Endothelial cell of umbilical vein (primary cell): ENCODE measurements around the gene SLC22A9. TPM values are rescaled to one million over a fixed set of nuclear protein-coding genes. Genes with fewer than 3 reads are reported as not detected.

Experiments used
- BruUV-seq: library from RNA; stranded (reverse); fragments of 400-500 nt; replicated peaks from 2 replicates; lab custom pipeline; 2021; lab: Mats Ljungman, UMichigan
- CTCF ChIA-PET: fragments of 300-600, 350-600 bp; sonication (Branson Sonifier 250); formaldehyde crosslinking; loops from one replicate; lab custom pipeline; 2021; ENCODE audit warnings: antibody characterized with exemption, inconsistent platforms; lab: Charles Lee
- POLR2A ChIA-PET: fragments of 300-600, 350-600 bp; sonication (Branson Sonifier 250); formaldehyde crosslinking; loops from one replicate; lab custom pipeline; 2021; ENCODE audit warnings: antibody characterized with exemption, inconsistent platforms; lab: Charles Lee
- DNase-seq: peaks from one replicate; pipeline ENCODE4 v3.0.0-alpha.2; 2011; ENCODE audit warnings: low read depth, low spot score
- FAIRE-seq: peaks from 2 replicates; lab custom pipeline; 2011; peaks lifted over from hg19 to GRCh38; lab: Jason Lieb, UNC
- H2AFZ ChIP-seq: 2 replicates; pipeline ENCODE4 v1.6.0; 2012; ENCODE audit warnings: low read depth, low read length, control low read depth, inconsistent platforms
- H3K27ac ChIP-seq: 2 replicates; pipeline ENCODE4 v1.5.1; 2011; ENCODE audit warnings: low read depth, mild to moderate bottlenecking, control low read depth, low read length, moderate library complexity; ENCODE audit not compliant: insufficient read depth
- H3K27me3 ChIP-seq, 2 experiments: 2 replicates each; pipeline versions ENCODE4 v1.6.0 to v1.6.1; 2011; ENCODE audit warnings: low read length in 2 of 2, mixed read lengths in 1 of 2; ENCODE audit not compliant: control insufficient read depth in 2 of 2, insufficient read depth in 2 of 2
- H3K36me3 ChIP-seq, 2 experiments: 2 replicates in 1 of 2; 3 replicates in 1 of 2; pipeline ENCODE4 v1.5.1; 2011; ENCODE audit warnings: low read length in 2 of 2, mild to moderate bottlenecking in 1 of 2, moderate library complexity in 1 of 2; ENCODE audit not compliant: control insufficient read depth in 2 of 2, insufficient read depth in 2 of 2; ENCODE audit errors: extremely low read depth in 1 of 2
- H3K4me1 ChIP-seq: 3 replicates; pipeline ENCODE4 v1.5.1; 2011; ENCODE audit warnings: mild to moderate bottlenecking, low read length; ENCODE audit not compliant: control insufficient read depth, insufficient read depth; ENCODE audit errors: extremely low read depth
- H3K4me2 ChIP-seq: 2 replicates; pipeline ENCODE4 v1.6.1; 2011; ENCODE audit warnings: low read length, control low read depth, mixed read lengths; ENCODE audit not compliant: insufficient read depth
- H3K4me3 ChIP-seq, 3 experiments: fragments of 200-600 bp in 1 of 3; sonication (generic), shearing (Covaris generic) in 1 of 3; replicated peaks in 1 of 3; 2 replicates each; pipeline ENCODE4 v1.5.1; 2011 to 2016; ENCODE audit warnings: control low read depth in 3 of 3, low read length in 3 of 3, mild to moderate bottlenecking in 2 of 3, inconsistent platforms in 1 of 3, low read depth in 1 of 3, moderate library complexity in 1 of 3; ENCODE audit not compliant: insufficient read depth in 1 of 3
- H3K79me2 ChIP-seq: 2 replicates; pipeline ENCODE4 v1.6.0; 2012; ENCODE audit warnings: low read length, inconsistent platforms; ENCODE audit not compliant: control insufficient read depth, insufficient read depth
- H3K9ac ChIP-seq: replicated peaks from 2 replicates; pipeline ENCODE3; 2011; ENCODE audit warnings: low read length, control low read depth; ENCODE audit not compliant: insufficient read depth; ENCODE audit errors: extremely low read depth
- H3K9me1 ChIP-seq: replicated peaks from 3 replicates; pipeline ENCODE4 v1.6.0; 2011; ENCODE audit warnings: mild to moderate bottlenecking, low read length; ENCODE audit not compliant: control insufficient read depth, insufficient read depth; ENCODE audit errors: extremely low read depth
- H3K9me3 ChIP-seq: replicated peaks from 2 replicates; pipeline ENCODE4 v1.5.1; 2012; ENCODE audit warnings: low read length, inconsistent platforms; ENCODE audit not compliant: control insufficient read depth, insufficient read depth
- H4K20me1 ChIP-seq: replicated peaks from 2 replicates; pipeline ENCODE3; 2011; ENCODE audit warnings: mild to moderate bottlenecking, low read length; ENCODE audit not compliant: control insufficient read depth, insufficient read depth; ENCODE audit errors: extremely low read depth
- CTCF ChIP-seq, 2 donors: IDR thresholded peaks; 1 replicate in 1 of 2; 2 replicates in 1 of 2; pipeline ENCODE4 v1.5.1; 2011; ENCODE audit warnings: low read length in 2 of 2, mild to moderate bottlenecking in 2 of 2, moderate library complexity in 2 of 2, control low read depth in 1 of 2, inconsistent platforms in 1 of 2, low read depth in 1 of 2; ENCODE audit not compliant: insufficient read depth in 1 of 2; ENCODE audit errors: extremely low read depth in 1 of 2
- EZH2 ChIP-seq: IDR thresholded peaks from 2 replicates; pipeline ENCODE4 v1.6.1; 2012; ENCODE audit warnings: borderline replicate concordance, low read depth, mild to moderate bottlenecking, moderate library complexity, low read length, inconsistent platforms; ENCODE audit not compliant: severe bottlenecking
- FOS ChIP-seq: IDR thresholded peaks from 2 replicates; pipeline ENCODE4 v1.6.1; 2011; ENCODE audit warnings: mild to moderate bottlenecking, low read length, moderate library complexity, borderline replicate concordance; ENCODE audit not compliant: insufficient read depth
- GATA2 ChIP-seq: IDR thresholded peaks from 2 replicates; pipeline ENCODE4 v1.7.0; 2011; ENCODE audit warnings: low read depth, mild to moderate bottlenecking, moderate library complexity, mixed read lengths, low read length; ENCODE audit not compliant: insufficient read length, insufficient read depth
- JUN ChIP-seq: IDR thresholded peaks from 2 replicates; pipeline ENCODE4 v1.6.1; 2011; ENCODE audit warnings: borderline replicate concordance, low read depth; ENCODE audit not compliant: insufficient read length, insufficient read depth
- MYC ChIP-seq: IDR thresholded peaks from one replicate; pipeline ENCODE4 v1.6.1; 2011; ENCODE audit warnings: mild to moderate bottlenecking, low read depth, low read length
- POLR2A ChIP-seq: IDR thresholded peaks from 2 replicates; pipeline ENCODE4 v1.6.1; 2012; ENCODE audit warnings: low read depth, mild to moderate bottlenecking, control low read depth, low read length
- POLR2AphosphoS5 ChIP-seq: IDR thresholded peaks from 2 replicates; pipeline ENCODE4 v1.6.1; 2012; ENCODE audit warnings: low read depth, mild to moderate bottlenecking, control low read depth, low read length, moderate library complexity; ENCODE audit not compliant: insufficient read depth
- dilution Hi-C: fragments of 300-500 bp; cut with MboI; formaldehyde crosslinking; loops from one replicate; pipeline ENCODE4 v1.15.0; 2019; ENCODE audit warnings: low sequenced_read_pairs; ENCODE audit not compliant: extremely low pct_ligation_motif_present
- intact Hi-C: fragments of 100-400 bp; cut with micrococcal nuclease; formaldehyde crosslinking; loops from one replicate; pipeline ENCODE4 v1.10.0; 2022
- polyA plus RNA-seq, 4 experiments: library from polyadenylated mRNA; depleted of rRNA in 3 of 4; stranded (reverse) in 3 of 4; unstranded in 1 of 4; fragments of >200 nt; gene quantifications; 2 replicates each; pipeline versions ENCODE4 v1.2.1 to v1.2.3, GENCODE V29; 2011 to 2012; ENCODE audit warnings: missing spikeins in 1 of 4
- total RNA-seq: library from RNA; stranded (reverse); gene quantifications from 2 replicates; pipeline ENCODE4 v1.2.3, GENCODE V29; 2021
- TF ChIP-seq, protein P1 (sequence below): IDR thresholded peaks from 2 replicates; pipeline ENCODE4 v1.6.1; 2011; ENCODE audit not compliant: insufficient read depth, insufficient read length

The SLC22A9 gene
- total and polyA plus RNA-seq, 2 donors (not counting 3 experiments of a cell fraction or from before 2014, with no cell fraction given), result not detected

DNA sequence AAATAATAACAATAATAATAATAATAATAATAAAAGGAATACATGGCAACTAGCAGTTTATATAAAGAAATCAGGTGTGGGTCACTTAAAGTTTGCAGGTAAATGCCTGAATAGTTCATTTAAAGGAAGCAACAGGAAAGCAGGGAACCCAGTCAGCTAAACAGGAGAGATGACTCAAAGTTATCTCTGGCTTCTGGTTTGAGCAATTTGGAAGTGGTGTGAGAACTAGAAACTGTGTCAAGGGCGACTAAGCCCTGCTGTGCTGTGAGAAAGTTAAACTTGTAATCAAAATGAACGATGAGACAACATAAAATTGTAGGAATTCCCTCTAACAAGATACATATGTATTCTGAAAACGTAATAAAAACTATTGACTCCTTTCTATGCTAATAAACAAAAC is 35.5 kb downstream of the SLC22A9 start:
- Histone ChIP-seq H3K9ac (no peak overlapping the region), H3K36me3 (no peaks in the 10 kb centered on the region), H3K9me1 (no peaks in the 10 kb centered on the region), H3K27ac (no peak overlapping the region), H3K4me3 (no peak overlapping the region), H3K79me2 (no peaks in the 10 kb centered on the region), H3K4me1 (no peaks in the 10 kb centered on the region), H3K9me3 (no peaks in the 10 kb centered on the region), H4K20me1 (no peaks in the 10 kb centered on the region), H2AFZ (no peak overlapping the region), H3K4me2 (no peak overlapping the region), H3K27me3 (peaks cover 4 to 18% of the 10 kb centered on the region in 2 experiments)
- intact Hi-C loops (no loop called here), dilution Hi-C loops (no loop called here)
- CTCF ChIA-PET, result no interaction called here
- no peak for TF ChIP-seq JUN
- TF ChIP-seq CTCF (IDR thresholded peaks at IDR 0.05; ENCODE audit: extremely low read depth in 1 of 2, insufficient read depth in 1 of 2, low read depth in 1 of 2, low read length in 2 of 2), result no peak
- TF ChIP-seq, protein P1, sequence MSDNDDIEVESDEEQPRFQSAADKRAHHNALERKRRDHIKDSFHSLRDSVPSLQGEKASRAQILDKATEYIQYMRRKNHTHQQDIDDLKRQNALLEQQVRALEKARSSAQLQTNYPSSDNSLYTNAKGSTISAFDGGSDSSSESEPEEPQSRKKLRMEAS, result no peak
- no peak for TF ChIP-seq MYC
- TF ChIP-seq FOS, result no peak
- no peak for FAIRE-seq
- no TSS peak for BruUV-seq
- POLR2A ChIA-PET, result no interaction called here
- no peak for DNase-seq

DNA sequence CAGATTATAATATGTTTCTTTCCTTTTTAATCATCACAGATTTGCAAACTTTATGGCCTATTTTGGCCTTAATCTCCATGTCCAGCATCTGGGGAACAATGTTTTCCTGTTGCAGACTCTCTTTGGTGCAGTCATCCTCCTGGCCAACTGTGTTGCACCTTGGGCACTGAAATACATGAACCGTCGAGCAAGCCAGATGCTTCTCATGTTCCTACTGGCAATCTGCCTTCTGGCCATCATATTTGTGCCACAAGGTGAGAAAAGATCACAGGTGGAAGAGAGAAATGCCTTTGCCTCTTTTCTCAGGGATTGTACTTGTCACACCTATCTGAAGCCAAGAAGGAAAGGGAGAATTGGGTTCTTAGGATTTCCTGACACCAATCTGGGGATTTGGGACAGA is 36.9 kb downstream of the SLC22A9 start:
- ChIA-PET POLR2A (no interaction called here), CTCF (no interaction called here)
- Histone ChIP-seq H3K36me3 (no peaks in the 10 kb centered on the region), H3K9ac (no peak overlapping the region), H3K4me1 (no peaks in the 10 kb centered on the region), H3K27me3 (peaks cover 4 to 16% of the 10 kb centered on the region in 2 experiments), H3K9me1 (no peaks in the 10 kb centered on the region), H3K79me2 (no peaks in the 10 kb centered on the region), H3K9me3 (no peaks in the 10 kb centered on the region), H2AFZ (no peak overlapping the region), H3K4me3 (no peak overlapping the region), H4K20me1 (no peaks in the 10 kb centered on the region), H3K4me2 (no peak overlapping the region), H3K27ac (no peak overlapping the region)
- dilution Hi-C loops (no loop called here), intact Hi-C loops (no loop called here)
- DNase-seq (no peak), FAIRE-seq (no peak)
- no TSS peak for BruUV-seq
- TF ChIP-seq FOS, result no peak
- TF ChIP-seq, protein P1, result no peak
- no peak for TF ChIP-seq CTCF (IDR thresholded peaks at IDR 0.05; ENCODE audit: extremely low read depth in 1 of 2, insufficient read depth in 1 of 2, low read depth in 1 of 2, low read length in 2 of 2)
- TF ChIP-seq POLR2A, result no peak
- no peak for TF ChIP-seq JUN
- TF ChIP-seq EZH2, result no peak
- TF ChIP-seq GATA2, result no peak
- no peak for TF ChIP-seq POLR2AphosphoS5
- no peak for TF ChIP-seq MYC
